H1 (cell line): ENCODE measurements around the gene CACNA1C. TPM values are rescaled to one million over a fixed set of nuclear protein-coding genes. Genes with fewer than 3 reads are reported as not detected.

Experiments
- CTCF ChIA-PET: fragments of 300-600 bp; sonication (Branson Sonifier 250); formaldehyde crosslinking; loops from one replicate; lab custom pipeline; 2021; ENCODE audit not compliant: partially characterized antibody; lab: Charles Lee
- POLR2A ChIA-PET: fragments of 300-600 bp; sonication (Branson Sonifier 250); formaldehyde crosslinking; loops from one replicate; lab custom pipeline; 2021; ENCODE audit warnings: inconsistent platforms; ENCODE audit not compliant: partially characterized antibody; lab: Charles Lee
- DNase-seq, 2 experiments: peaks; one replicate each; pipeline versions ENCODE4 v3.0.0 to v3.0.0-alpha.2; 2010 to 2022; ENCODE audit warnings: low spot score in 2 of 2, low read depth in 1 of 2, mixed read lengths in 1 of 2
- FAIRE-seq: peaks from 2 replicates; lab custom pipeline; 2011; peaks lifted over from hg19 to GRCh38; lab: Jason Lieb, UNC
- H2AFZ ChIP-seq: 2 replicates; pipeline ENCODE4 v1.8.1; 2012; ENCODE audit warnings: low read length, inconsistent platforms
- H2AK5ac ChIP-seq: 2 replicates; pipeline ENCODE4 v1.6.1; 2013; ENCODE audit warnings: low read depth, low read length
- H2BK120ac ChIP-seq: replicated peaks from 2 replicates; pipeline ENCODE3; 2013; ENCODE audit warnings: low read depth, low read length, inconsistent platforms
- H2BK12ac ChIP-seq: 2 replicates; pipeline ENCODE4 v1.6.1; 2013; ENCODE audit warnings: low read depth, low read length
- H2BK15ac ChIP-seq: 2 replicates; pipeline ENCODE4 v1.6.1; 2013; ENCODE audit warnings: low read length
- H2BK20ac ChIP-seq: 2 replicates; pipeline ENCODE4 v1.6.1; 2013; ENCODE audit warnings: low read length
- H2BK5ac ChIP-seq: 2 replicates; pipeline ENCODE4 v1.6.1; 2013; ENCODE audit warnings: low read depth, low read length
- H3K14ac ChIP-seq: 2 replicates; pipeline ENCODE4 v1.6.1; 2013; ENCODE audit warnings: inconsistent platforms; ENCODE audit not compliant: insufficient read length
- H3K18ac ChIP-seq: 2 replicates; pipeline ENCODE4 v1.6.1; 2013; ENCODE audit warnings: low read length; ENCODE audit errors: extremely low read depth
- H3K23ac ChIP-seq: 2 replicates; pipeline ENCODE4 v1.6.1; 2013; ENCODE audit warnings: inconsistent platforms; ENCODE audit not compliant: insufficient read length
- H3K23me2 ChIP-seq: 2 replicates; pipeline ENCODE4 v1.6.1; 2013; ENCODE audit warnings: low read depth, low read length
- H3K27ac ChIP-seq: 2 replicates; pipeline ENCODE4 v1.6.1; 2011; ENCODE audit warnings: low read depth, low read length, inconsistent platforms
- H3K27me3 ChIP-seq, 4 experiments: replicated peaks in 1 of 4; 1 replicate in 1 of 4; 2 replicates in 3 of 4; pipeline versions ENCODE4 v1.6.1 to v1.8.1; 2011 to 2013; ENCODE audit warnings: low read length in 3 of 4, mild to moderate bottlenecking in 3 of 4, inconsistent platforms in 2 of 4, mixed read lengths in 2 of 4, moderate library complexity in 1 of 4; ENCODE audit not compliant: control insufficient read depth in 3 of 4, insufficient read depth in 3 of 4; ENCODE audit errors: extremely low read depth in 1 of 4
- H3K36me3 ChIP-seq, 4 experiments: 2 replicates each; pipeline versions ENCODE4 v1.6.1 to v1.8.1; 2011 to 2013; ENCODE audit warnings: mild to moderate bottlenecking in 4 of 4, low read length in 3 of 4, moderate library complexity in 2 of 4, control low read depth in 1 of 4, inconsistent platforms in 1 of 4; ENCODE audit not compliant: insufficient read depth in 4 of 4, control insufficient read depth in 2 of 4
- H3K4ac ChIP-seq: replicated peaks from 2 replicates; pipeline ENCODE3; 2013; ENCODE audit warnings: low read length, low read depth, mixed read lengths, inconsistent platforms; ENCODE audit not compliant: insufficient read length
- H3K4me1 ChIP-seq, 4 experiments: replicated peaks in 1 of 4; 1 replicate in 1 of 4; 2 replicates in 3 of 4; pipeline versions ENCODE4 v1.6.1 to v1.8.1; 2011 to 2013; ENCODE audit warnings: low read length in 3 of 4, inconsistent platforms in 2 of 4, mixed read lengths in 1 of 4; ENCODE audit not compliant: insufficient read depth in 4 of 4, control insufficient read depth in 3 of 4
- H3K4me2 ChIP-seq, 2 experiments: 2 replicates each; pipeline versions ENCODE4 v1.6.1 to v1.8.1; 2011 to 2013; ENCODE audit warnings: low read depth in 2 of 2, low read length in 2 of 2, control low read depth in 1 of 2, inconsistent platforms in 1 of 2, mild to moderate bottlenecking in 1 of 2; ENCODE audit not compliant: insufficient read depth in 1 of 2
- H3K4me3 ChIP-seq, 4 experiments: fragments of 200-600, 300-600 bp in 1 of 4; sonication (generic), shearing (Covaris generic), sonication (Bioruptor Twin) in 1 of 4; 2 replicates each; pipeline versions ENCODE4 v1.5.1 to v1.8.1; 2011 to 2016; ENCODE audit warnings: low read length in 4 of 4, low read depth in 3 of 4, control low read depth in 2 of 4, inconsistent platforms in 2 of 4, mild to moderate bottlenecking in 2 of 4, mixed read lengths in 1 of 4, moderate library complexity in 1 of 4; ENCODE audit not compliant: insufficient read depth in 2 of 4; ENCODE audit errors: extremely low read depth in 1 of 4
- H3K56ac ChIP-seq: replicated peaks from 2 replicates; pipeline ENCODE3; 2013; ENCODE audit warnings: low read depth, mild to moderate bottlenecking, mixed read lengths, low read length, inconsistent platforms; ENCODE audit not compliant: insufficient read length
- H3K79me1 ChIP-seq: 2 replicates; pipeline ENCODE4 v1.6.1; 2013; ENCODE audit warnings: low read depth, low read length, control low read depth
- H3K79me2 ChIP-seq, 2 experiments: 2 replicates each; pipeline versions ENCODE4 v1.6.1 to v1.8.1; 2012 to 2013; ENCODE audit warnings: low read length in 2 of 2, mild to moderate bottlenecking in 2 of 2, inconsistent platforms in 1 of 2; ENCODE audit not compliant: insufficient read depth in 2 of 2, control insufficient read depth in 1 of 2
- H3K9ac ChIP-seq, 4 experiments: replicated peaks in 1 of 4; 1 replicate in 1 of 4; 2 replicates in 3 of 4; pipeline versions ENCODE4 v1.6.1 to v1.8.1; 2011 to 2013; ENCODE audit warnings: low read depth in 3 of 4, low read length in 3 of 4, control low read depth in 2 of 4, mild to moderate bottlenecking in 2 of 4, moderate library complexity in 2 of 4, inconsistent platforms in 1 of 4; ENCODE audit errors: extremely low read depth in 1 of 4
- H3K9me3 ChIP-seq, 2 experiments: 2 replicates each; pipeline versions ENCODE4 v1.6.1 to v1.8.1; 2012 to 2013; ENCODE audit warnings: mild to moderate bottlenecking in 2 of 2, moderate library complexity in 2 of 2, control low read depth in 1 of 2, inconsistent platforms in 1 of 2, low read depth in 1 of 2, low read length in 1 of 2, mixed read lengths in 1 of 2; ENCODE audit not compliant: insufficient read depth in 2 of 2
- H4K20me1 ChIP-seq, 2 experiments: replicated peaks in 1 of 2; 2 replicates each; pipeline versions ENCODE3 to v1.8.1; 2011 to 2013; ENCODE audit warnings: inconsistent platforms in 2 of 2, low read length in 2 of 2, mild to moderate bottlenecking in 1 of 2; ENCODE audit not compliant: insufficient read depth in 2 of 2, control insufficient read depth in 1 of 2
- H4K5ac ChIP-seq: 2 replicates; pipeline ENCODE4 v1.6.1; 2013; ENCODE audit warnings: low read length, low read depth, mixed read lengths, inconsistent platforms; ENCODE audit not compliant: insufficient read length
- H4K8ac ChIP-seq: 2 replicates; pipeline ENCODE4 v1.8.0; 2013; ENCODE audit warnings: mild to moderate bottlenecking, moderate library complexity, low read length, inconsistent platforms; ENCODE audit not compliant: insufficient read depth; ENCODE audit errors: extremely low read depth
- H4K91ac ChIP-seq: replicated peaks from 2 replicates; pipeline ENCODE3; 2013; ENCODE audit warnings: low read length, mixed read lengths, inconsistent platforms; ENCODE audit not compliant: insufficient read length
- CHD2 ChIP-seq: IDR thresholded peaks from 2 replicates; pipeline ENCODE4 v1.6.1; 2012; ENCODE audit warnings: low read length, improper control_type of control experiment
- EZH2 ChIP-seq: fragments of 200-600 bp; sonication (generic); IDR thresholded peaks from 2 replicates; pipeline ENCODE4 v1.7.1; 2012; ENCODE audit warnings: low read depth, mild to moderate bottlenecking, moderate library complexity, low read length, inconsistent platforms; ENCODE audit not compliant: severe bottlenecking
- KDM4A ChIP-seq: IDR thresholded peaks from one replicate; pipeline ENCODE4 v1.7.1; 2012; ENCODE audit warnings: low read depth, mild to moderate bottlenecking, moderate library complexity, low read length, inconsistent platforms; ENCODE audit not compliant: severe bottlenecking
- POU5F1 ChIP-seq: IDR thresholded peaks from 2 replicates; pipeline ENCODE4 v1.6.1; 2011; ENCODE audit warnings: low read depth, mild to moderate bottlenecking, low read length, moderate library complexity
- SRF ChIP-seq: IDR thresholded peaks from 2 replicates; pipeline ENCODE4 v1.6.1; 2011; ENCODE audit warnings: mild to moderate bottlenecking, low read depth, low read length, moderate library complexity
- TEAD4 ChIP-seq: IDR thresholded peaks from 2 replicates; pipeline ENCODE4 v1.6.1; 2012; ENCODE audit warnings: low read depth, low read length, inconsistent platforms, mixed read lengths
- WGBS, 2 experiments: shearing (Covaris generic) in 1 of 2; methylation state at CpG; one replicate each; pipeline versions ENCODE4 v1.1.6 to v1.1.7; 2013 to 2015; ENCODE audit warnings: low lambda C conversion rate in 2 of 2, mixed read lengths in 2 of 2, inconsistent platforms in 1 of 2, low coverage in 1 of 2, missing lambda C conversion rate in 1 of 2; ENCODE audit not compliant: insufficient replicate concordance in 2 of 2, insufficient coverage in 1 of 2, insufficient read length in 1 of 2; ENCODE audit errors: extremely low coverage in 1 of 2, missing lambda C conversion rate in 1 of 2; 5-methylcytosine and 5-hydroxymethylcytosine counted together
- polyA plus RNA-seq, 7 experiments: library from polyadenylated mRNA; depleted of rRNA in 3 of 7; stranded (reverse) in 5 of 7; unstranded in 2 of 7; fragments of >200 nt in 5 of 7; fragments of 200-250 nt in 2 of 7; gene quantifications; 1 replicate in 5 of 7; 2 replicates in 1 of 7; 4 replicates in 1 of 7; pipeline versions ENCODE4 v1.2.1 to v1.2.3, GENCODE V29; 2011 to 2013; ENCODE audit warnings: missing spikeins in 2 of 7, mixed read lengths in 2 of 7
- total RNA-seq: library from RNA; stranded (reverse); fragmentation: NEBNext Ultra II Directional; extraction: Animal tissue kit (Norgen Biotek cat#: 25700); gene quantifications from 2 replicates; pipeline ENCODE4 v1.2.1, GENCODE V29; 2021
- TF ChIP-seq, protein P1 (sequence below): IDR thresholded peaks from 2 replicates; pipeline ENCODE4 v1.6.1; 2012; ENCODE audit warnings: inconsistent platforms
- TF ChIP-seq, protein P2 (sequence below), 3 experiments: IDR thresholded peaks; 1 replicate in 2 of 3; 2 replicates in 1 of 3; pipeline versions ENCODE4 v1.5.1 to v1.6.1; 2011; ENCODE audit warnings: low read length in 3 of 3, mild to moderate bottlenecking in 3 of 3, inconsistent platforms in 2 of 3, low read depth in 1 of 3, moderate library complexity in 1 of 3; ENCODE audit not compliant: insufficient read depth in 1 of 3; ENCODE audit errors: control extremely low read depth in 1 of 3

Gene CACNA1C
- total and polyA plus RNA-seq, 2 of the 8 experiments (the other 6 are each of a cell fraction or from before 2014, with no cell fraction given) = 1.3 TPM

DNA sequence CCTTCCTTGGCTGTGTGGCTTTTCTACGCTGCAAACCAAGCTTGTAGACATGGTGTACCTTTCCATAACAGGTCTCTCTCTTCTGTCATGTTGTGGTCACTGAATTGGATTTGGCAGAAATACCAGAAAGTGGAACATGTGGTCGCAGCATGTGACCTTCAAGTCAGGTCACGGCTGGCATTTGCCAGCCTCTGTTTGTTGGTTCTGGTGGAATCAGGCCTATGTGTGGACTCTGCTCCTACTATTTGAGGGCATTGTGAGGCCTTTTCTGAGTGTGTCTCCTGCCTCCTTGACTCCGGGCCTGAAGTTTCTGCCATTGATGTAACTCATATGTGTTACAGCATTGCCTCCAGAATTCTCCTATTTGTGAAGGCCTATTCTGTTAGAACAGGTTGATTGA lies 116.7 kb downstream of the CACNA1C start:
- Histone ChIP-seq H4K5ac (no peak overlapping the region), H3K23me2 (no peaks in the 10 kb centered on the region), H3K14ac (no peak overlapping the region), H4K20me1 (no peaks in the 10 kb centered on the region), H3K79me2 (no peaks in the 10 kb centered on the region), H3K27ac (no peak overlapping the region), H3K9me3 (no peaks in the 10 kb centered on the region; a peak in 1 of 4 replicates), H3K4ac (no peak overlapping the region), H3K79me1 (no peaks in the 10 kb centered on the region), H2AFZ (no peak overlapping the region), H2BK12ac (no peak overlapping the region), H3K9ac (no peak overlapping the region), H3K4me2 (no peak overlapping the region), H3K18ac (no peak overlapping the region), H2BK15ac (no peak overlapping the region), H2AK5ac (no peak overlapping the region), H3K56ac (no peak overlapping the region), H4K8ac (no peak overlapping the region), H3K27me3 (no peaks in the 10 kb centered on the region; a peak in 1 of 7 replicates), H3K4me1 (no peaks in the 10 kb centered on the region), H2BK120ac (no peak overlapping the region), H3K23ac (no peak overlapping the region), H2BK20ac (no peak overlapping the region), H3K4me3 (no peak overlapping the region), H2BK5ac (no peak overlapping the region), H3K36me3 (no peaks in the 10 kb centered on the region), H4K91ac (no peak overlapping the region)
- 90% methylated on average over 4 of the region's 4 CpGs; no CpG with 5 or more reads in 1 of the 2 experiments for WGBS, 2 experiments
- ChIA-PET CTCF (no interaction called here), POLR2A (no interaction called here)
- TF ChIP-seq CHD2 (no peak), EZH2 (no peak), KDM4A (no peak), SRF (no peak), TEAD4 (no peak), POU5F1 (no peak)
- TF ChIP-seq, protein P1, sequence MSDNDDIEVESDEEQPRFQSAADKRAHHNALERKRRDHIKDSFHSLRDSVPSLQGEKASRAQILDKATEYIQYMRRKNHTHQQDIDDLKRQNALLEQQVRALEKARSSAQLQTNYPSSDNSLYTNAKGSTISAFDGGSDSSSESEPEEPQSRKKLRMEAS = no peak
- TF ChIP-seq, protein P2, sequence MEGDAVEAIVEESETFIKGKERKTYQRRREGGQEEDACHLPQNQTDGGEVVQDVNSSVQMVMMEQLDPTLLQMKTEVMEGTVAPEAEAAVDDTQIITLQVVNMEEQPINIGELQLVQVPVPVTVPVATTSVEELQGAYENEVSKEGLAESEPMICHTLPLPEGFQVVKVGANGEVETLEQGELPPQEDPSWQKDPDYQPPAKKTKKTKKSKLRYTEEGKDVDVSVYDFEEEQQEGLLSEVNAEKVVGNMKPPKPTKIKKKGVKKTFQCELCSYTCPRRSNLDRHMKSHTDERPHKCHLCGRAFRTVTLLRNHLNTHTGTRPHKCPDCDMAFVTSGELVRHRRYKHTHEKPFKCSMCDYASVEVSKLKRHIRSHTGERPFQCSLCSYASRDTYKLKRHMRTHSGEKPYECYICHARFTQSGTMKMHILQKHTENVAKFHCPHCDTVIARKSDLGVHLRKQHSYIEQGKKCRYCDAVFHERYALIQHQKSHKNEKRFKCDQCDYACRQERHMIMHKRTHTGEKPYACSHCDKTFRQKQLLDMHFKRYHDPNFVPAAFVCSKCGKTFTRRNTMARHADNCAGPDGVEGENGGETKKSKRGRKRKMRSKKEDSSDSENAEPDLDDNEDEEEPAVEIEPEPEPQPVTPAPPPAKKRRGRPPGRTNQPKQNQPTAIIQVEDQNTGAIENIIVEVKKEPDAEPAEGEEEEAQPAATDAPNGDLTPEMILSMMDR (IDR thresholded peaks at IDR 0.05; ENCODE audit: control extremely low read depth in 1 of 3, insufficient read depth in 1 of 3, low read depth in 1 of 3, low read length in 3 of 3) = no peak
- DNase-seq (no peak), FAIRE-seq (no peak)
